SK-N-SH (cell line): ENCODE results near the gene SMNDC1. TPM values are rescaled to one million over a fixed set of nuclear protein-coding genes. Genes with fewer than 3 reads are reported as not detected.

Experiments
- CTCF ChIA-PET: fragments of 300-600, 350-600 bp; formaldehyde crosslinking; extraction: SDS; loops from one replicate; lab custom pipeline; 2021; lab: Yijun Ruan, JAX
- POLR2A ChIA-PET: fragments of 350-600 bp; sonication (Branson Sonifier 250); formaldehyde crosslinking; extraction: SDS; loops from one replicate; lab custom pipeline; 2020; ENCODE audit warnings: antibody characterized with exemption, inconsistent platforms; lab: Yijun Ruan, JAX
- DNase-seq: peaks from one replicate; pipeline ENCODE4 v3.0.0; 2012
- H2AFZ ChIP-seq: fragments of 200-600 bp; sonication (generic); 2 replicates; pipeline ENCODE4 v1.8.1; 2016; ENCODE audit warnings: antibody characterized with exemption, mild to moderate bottlenecking, low read depth
- H3F3A ChIP-seq: fragments of 200-600 bp; sonication (generic); replicated peaks from 2 replicates; pipeline ENCODE3; 2016; ENCODE audit warnings: antibody characterized with exemption, mild to moderate bottlenecking; ENCODE audit not compliant: insufficient read depth
- H3K27ac ChIP-seq, 2 experiments: fragments of 200-500 bp in 1 of 2; fragments of 200-600 bp in 1 of 2; sonication (Bioruptor generic) in 1 of 2; sonication (generic), shearing (Covaris generic) in 1 of 2; 2 replicates each; pipeline versions ENCODE4 v1.5.1 to v1.6.1; 2014 to 2016; ENCODE audit warnings: low read depth in 2 of 2, inconsistent platforms in 1 of 2, low read length in 1 of 2, mild to moderate bottlenecking in 1 of 2, mixed read lengths in 1 of 2
- H3K27me3 ChIP-seq: fragments of 200-600 bp; sonication (generic), shearing (Covaris generic); 2 replicates; pipeline ENCODE4 v1.6.1; 2016; ENCODE audit warnings: mixed run types; ENCODE audit not compliant: insufficient read depth
- H3K36me3 ChIP-seq, 2 experiments: fragments of 200-500 bp in 1 of 2; fragments of 200-600 bp in 1 of 2; sonication (Bioruptor generic) in 1 of 2; sonication (generic) in 1 of 2; replicated peaks in 1 of 2; 2 replicates each; pipeline versions ENCODE3 to v1.5.1; 2014 to 2016; ENCODE audit warnings: low read length in 1 of 2, mild to moderate bottlenecking in 1 of 2; ENCODE audit not compliant: insufficient read depth in 2 of 2, control insufficient read depth in 1 of 2
- H3K4me1 ChIP-seq, 2 experiments: fragments of 200-500 bp in 1 of 2; fragments of 200-600 bp in 1 of 2; sonication (Bioruptor generic) in 1 of 2; sonication (generic), shearing (Covaris generic) in 1 of 2; 2 replicates each; pipeline versions ENCODE4 v1.5.1 to v1.6.1; 2014 to 2016; ENCODE audit warnings: low read depth in 1 of 2, low read length in 1 of 2, mixed run types in 1 of 2; ENCODE audit not compliant: insufficient read depth in 2 of 2, control insufficient read depth in 1 of 2
- H3K4me2 ChIP-seq: fragments of 200-600 bp; sonication (generic), shearing (Covaris generic); 2 replicates; pipeline ENCODE4 v1.6.1; 2017; ENCODE audit warnings: mixed run types
- H3K4me3 ChIP-seq, 2 experiments: fragments of 200-500 bp in 1 of 2; fragments of 200-600 bp in 1 of 2; sonication (Bioruptor generic) in 1 of 2; sonication (generic), shearing (Covaris generic) in 1 of 2; 2 replicates each; pipeline versions ENCODE4 v1.5.1 to v1.8.1; 2014 to 2016; ENCODE audit warnings: low read depth in 2 of 2, inconsistent platforms in 1 of 2, low read length in 1 of 2, mild to moderate bottlenecking in 1 of 2, mixed read lengths in 1 of 2, moderate library complexity in 1 of 2
- H3K79me2 ChIP-seq: fragments of 200-600 bp; sonication (generic); 2 replicates; pipeline ENCODE4 v1.8.1; 2017; ENCODE audit warnings: mild to moderate bottlenecking; ENCODE audit not compliant: insufficient read depth
- H3K9ac ChIP-seq: fragments of 200-600 bp; sonication (generic); 2 replicates; pipeline ENCODE4 v1.6.1; 2017; ENCODE audit warnings: mixed run types
- H3K9me2 ChIP-seq: fragments of 200-600 bp; sonication (generic); 2 replicates; pipeline ENCODE4 v1.6.1; 2017; ENCODE audit warnings: mixed run types
- H3K9me3 ChIP-seq: fragments of 200-600 bp; sonication (generic); 2 replicates; pipeline ENCODE4 v1.6.1; 2017; ENCODE audit warnings: mixed run types, mild to moderate bottlenecking, moderate library complexity
- H4K20me1 ChIP-seq: fragments of 200-600 bp; sonication (generic); 2 replicates; pipeline ENCODE4 v1.6.1; 2017; ENCODE audit warnings: mild to moderate bottlenecking, mixed run types; ENCODE audit not compliant: insufficient read depth
- CHD2 ChIP-seq: fragments of 150-350 bp; IDR thresholded peaks from 2 replicates; pipeline ENCODE4 v1.6.1; 2018; ENCODE audit warnings: low read length; ENCODE audit not compliant: partially characterized antibody
- ELF1 ChIP-seq: IDR thresholded peaks from 2 replicates; pipeline ENCODE4 v1.4.0; 2012
- EP300 ChIP-seq, 2 experiments: IDR thresholded peaks; 2 replicates each; pipeline versions ENCODE4 v1.4.0 to v1.6.1; 2012; ENCODE audit warnings: borderline replicate concordance in 1 of 2, low read depth in 1 of 2, low read length in 1 of 2
- EZH2phosphoT487 ChIP-seq: fragments of 200-600 bp; sonication (generic); IDR thresholded peaks from 2 replicates; pipeline ENCODE4 v1.6.1; 2017; ENCODE audit warnings: low read depth, mixed run types, mild to moderate bottlenecking, antibody characterized with exemption, moderate library complexity, borderline replicate concordance
- FOXJ3 ChIP-seq: sonication (generic); formaldehyde crosslinking; IDR thresholded peaks from 2 replicates; pipeline ENCODE4 v1.5.1; 2020; ENCODE audit warnings: mild to moderate bottlenecking, missing genetic modification reagents
- GATA2 ChIP-seq: sonication (generic); formaldehyde crosslinking; IDR thresholded peaks from 2 replicates; pipeline ENCODE4 v1.5.0; 2020; ENCODE audit warnings: mild to moderate bottlenecking, missing genetic modification reagents
- JUND ChIP-seq: IDR thresholded peaks from 2 replicates; pipeline ENCODE4 v1.4.0; 2012
- MXI1 ChIP-seq: IDR thresholded peaks from 2 replicates; pipeline ENCODE4 v1.6.1; 2012; ENCODE audit warnings: mild to moderate bottlenecking, low read depth, low read length, improper control_type of control experiment
- NFIC ChIP-seq: IDR thresholded peaks from 2 replicates; pipeline ENCODE4 v1.4.0; 2012; ENCODE audit warnings: borderline replicate concordance
- NRF1 ChIP-seq: IDR thresholded peaks from 2 replicates; pipeline ENCODE4 v1.6.1; 2012; ENCODE audit warnings: low read depth, mild to moderate bottlenecking, low read length
- RAD21 ChIP-seq: IDR thresholded peaks from 2 replicates; pipeline ENCODE4 v1.6.1; 2012; ENCODE audit warnings: mild to moderate bottlenecking, low read length
- RCOR1 ChIP-seq: fragments of 150-350 bp; IDR thresholded peaks from 2 replicates; pipeline ENCODE4 v1.6.1; 2017; ENCODE audit warnings: antibody characterized with exemption, low read length
- RFX5 ChIP-seq: IDR thresholded peaks from 2 replicates; pipeline ENCODE4 v1.6.1; 2012; ENCODE audit warnings: mild to moderate bottlenecking, improper control_type of control experiment, low read length
- RXRA ChIP-seq: IDR thresholded peaks from 2 replicates; pipeline ENCODE4 v1.4.0; 2012; ENCODE audit warnings: low read depth, mild to moderate bottlenecking, borderline replicate concordance
- SIN3A ChIP-seq: IDR thresholded peaks from 2 replicates; pipeline ENCODE4 v1.6.1; 2012; ENCODE audit warnings: low read depth, mild to moderate bottlenecking, low read length, moderate library complexity, borderline replicate concordance
- SMC3 ChIP-seq: IDR thresholded peaks from 2 replicates; pipeline ENCODE4 v1.6.1; 2012; ENCODE audit warnings: low read depth, low read length, improper control_type of control experiment
- TEAD4 ChIP-seq: IDR thresholded peaks from 2 replicates; pipeline ENCODE4 v1.4.0; 2012; ENCODE audit warnings: mild to moderate bottlenecking, borderline replicate concordance; ENCODE audit not compliant: insufficient read depth
- YY1 ChIP-seq: IDR thresholded peaks from 2 replicates; pipeline ENCODE4 v1.4.0; 2012; ENCODE audit warnings: low read depth, mild to moderate bottlenecking
- WGBS: methylation state at CpG from one replicate; pipeline ENCODE4 v1.1.6; 2017; ENCODE audit warnings: low lambda C conversion rate; 5-methylcytosine and 5-hydroxymethylcytosine counted together
- polyA plus RNA-seq, 3 experiments: library from polyadenylated mRNA; depleted of rRNA; stranded (reverse); fragments of >200 nt; gene quantifications; 2 replicates each; pipeline ENCODE4 v1.2.3, GENCODE V29; 2012
- TF ChIP-seq, protein P1 (sequence below): fragments of 150-350 bp; IDR thresholded peaks from 2 replicates; pipeline ENCODE4 v1.6.1; 2016; ENCODE audit warnings: mild to moderate bottlenecking, low read depth, low read length
- TF ChIP-seq, protein P2 (sequence below): fragments of 150-350 bp; IDR thresholded peaks from 2 replicates; pipeline ENCODE4 v1.6.1; 2017; ENCODE audit warnings: antibody characterized with exemption, low read length, low read depth, borderline replicate concordance
- TF ChIP-seq, protein P3 (sequence below): fragments of 200-600 bp; sonication (generic); IDR thresholded peaks from 2 replicates; pipeline ENCODE4 v1.6.1; 2017; ENCODE audit warnings: antibody characterized with exemption, mild to moderate bottlenecking, moderate library complexity
- TF ChIP-seq, protein P4 (sequence below): IDR thresholded peaks from 2 replicates; pipeline ENCODE4 v1.4.0; 2012; ENCODE audit warnings: low read depth, borderline replicate concordance

The SMNDC1 gene
- polyA plus RNA-seq, 1 of the 3 experiments (the other 2 are of a cell fraction) = 13.3 TPM

DNA sequence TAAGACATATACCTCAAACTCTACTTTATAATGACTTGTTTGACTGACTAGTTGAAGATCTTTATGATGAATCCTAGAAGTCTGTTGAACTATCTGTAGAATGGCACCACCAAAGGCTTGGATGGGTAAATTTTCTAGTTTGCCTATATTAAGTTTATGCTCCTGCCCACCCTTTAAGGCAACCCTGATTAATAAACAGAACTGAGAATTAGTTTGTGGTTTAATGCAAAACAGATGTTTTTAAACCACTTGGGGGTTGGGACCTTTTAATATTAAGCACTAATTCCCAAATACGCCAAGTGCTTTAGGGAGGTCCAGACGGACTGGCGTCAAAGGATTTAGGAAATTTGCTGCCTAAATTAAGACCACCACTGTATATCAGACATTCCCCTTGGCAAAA is 20.5 kb downstream of the SMNDC1 start:
- TF ChIP-seq ELF1 (no peak), JUND (no peak), EP300 (IDR thresholded peaks at IDR 0.05; ENCODE audit: borderline replicate concordance in 1 of 2, low read depth in 1 of 2, low read length in 1 of 2) (no peak)
- Histone ChIP-seq H4K20me1 (no peaks in the 10 kb centered on the region), H2AFZ (no peak overlapping the region), H3K27me3 (no peaks in the 10 kb centered on the region), H3K79me2 (no peaks in the 10 kb centered on the region; the same call in 1 of the 2 replicates), H3K4me1 (peaks cover 0 to under 1% of the 10 kb centered on the region in 2 experiments; a peak in 1 of 4 replicates), H3K4me2 (no peak overlapping the region), H3K9ac (no peak overlapping the region), H3K27ac (no peak overlapping the region), H3K9me3 (no peaks in the 10 kb centered on the region), H3F3A (peaks cover 11% of the 10 kb centered on the region), H3K9me2 (no peaks in the 10 kb centered on the region), H3K4me3 (no peak overlapping the region), H3K36me3 (peaks cover 50 to 51% of the 10 kb centered on the region in 2 experiments)
- DNase-seq = no peak
- 94% methylated on average over 3 of the region's 3 CpGs for WGBS
- ChIA-PET POLR2A (interaction anchor here (0.6 to 0.9 kb wide), 2 partner anchors 9 kb away, joined by 3 read pairs; no protein-coding TSS in a partner anchor), CTCF (interaction anchor here (0.8 to 3.1 kb wide), 5 partner anchors 9 to 146 kb away, joined by 3 to 13 read pairs (median 7); partner anchors contain the start of gene MXI1)

DNA sequence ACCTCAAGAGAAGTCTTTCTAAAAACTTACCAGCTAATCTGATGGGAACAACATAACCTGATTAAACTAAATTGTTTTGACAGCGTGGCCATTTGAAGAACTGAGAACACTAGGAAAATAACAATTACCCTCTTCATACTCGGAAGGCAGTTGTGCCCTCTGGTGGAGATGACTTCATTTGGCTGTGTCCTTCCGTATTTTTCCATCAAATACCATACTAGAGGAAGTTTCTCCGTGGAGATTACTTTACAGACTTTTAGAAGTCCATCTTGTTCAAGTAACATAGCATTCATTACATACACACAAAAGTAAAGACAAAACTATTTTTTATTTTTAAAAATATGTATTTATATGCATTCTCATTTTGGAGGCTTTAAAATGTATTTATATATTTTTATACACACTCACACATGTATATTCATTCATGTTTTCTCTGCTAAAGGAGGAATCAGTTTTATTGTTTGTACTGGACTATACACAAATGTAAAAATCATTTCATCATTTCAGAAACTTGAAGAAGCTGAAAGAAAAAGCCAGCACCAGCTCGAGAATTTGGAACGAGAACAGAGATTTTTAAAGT is 25.2 kb downstream of the SMNDC1 start:
- WGBS = 43% methylated on average over 6 of the region's 6 CpGs
- no peaks in the 10 kb centered on the region for H3K9me3 ChIP-seq
- no peaks in the 10 kb centered on the region; the same call in 1 of the 2 replicates for H3K79me2 ChIP-seq
- CTCF ChIA-PET = interaction anchor here (0.6 to 3.6 kb wide), 32 partner anchors 8 to 398 kb away, joined by 3 to 44 read pairs (median 4); no protein-coding TSS in a partner anchor
- no peak overlapping the region for H3K4me2 ChIP-seq
- no peaks in the 10 kb centered on the region for H4K20me1 ChIP-seq
- H3K27ac ChIP-seq = no peak overlapping the region
- no peaks in the 10 kb centered on the region for H3K27me3 ChIP-seq
- H3K36me3 ChIP-seq = peaks cover 5 to 19% of the 10 kb centered on the region in 2 experiments
- H3F3A ChIP-seq = peaks cover 11% of the 10 kb centered on the region
- no peak overlapping the region for H3K4me3 ChIP-seq
- peaks cover 3 to 5% of the 10 kb centered on the region in 2 experiments; a peak in 1 of 4 replicates for H3K4me1 ChIP-seq
- H2AFZ ChIP-seq = peak overlapping the region; percentile 62; the same call in 1 of the 2 replicates
- peak; percentile 54 for DNase-seq
- no peak overlapping the region for H3K9ac ChIP-seq
- POLR2A ChIA-PET = interaction anchor here (0.6 to 0.9 kb wide), 2 partner anchors 69 to 138 kb away, joined by 3 to 4 read pairs; no protein-coding TSS in a partner anchor
- no peaks in the 10 kb centered on the region for H3K9me2 ChIP-seq
- TF ChIP-seq, protein P1, sequence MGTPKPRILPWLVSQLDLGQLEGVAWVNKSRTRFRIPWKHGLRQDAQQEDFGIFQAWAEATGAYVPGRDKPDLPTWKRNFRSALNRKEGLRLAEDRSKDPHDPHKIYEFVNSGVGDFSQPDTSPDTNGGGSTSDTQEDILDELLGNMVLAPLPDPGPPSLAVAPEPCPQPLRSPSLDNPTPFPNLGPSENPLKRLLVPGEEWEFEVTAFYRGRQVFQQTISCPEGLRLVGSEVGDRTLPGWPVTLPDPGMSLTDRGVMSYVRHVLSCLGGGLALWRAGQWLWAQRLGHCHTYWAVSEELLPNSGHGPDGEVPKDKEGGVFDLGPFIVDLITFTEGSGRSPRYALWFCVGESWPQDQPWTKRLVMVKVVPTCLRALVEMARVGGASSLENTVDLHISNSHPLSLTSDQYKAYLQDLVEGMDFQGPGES = no peak
- TF ChIP-seq RFX5 (no peak), EP300 (IDR thresholded peaks at IDR 0.05; ENCODE audit: borderline replicate concordance in 1 of 2, low read depth in 1 of 2, low read length in 1 of 2) (no peak), JUND (no peak), MXI1 (no peak; the same call in 1 of the 2 replicates), GATA2 (CRISPR knock-in tag) (no peak), SIN3A (no peak), NFIC (no peak), RAD21 (peak; percentile 88), RXRA (no peak), NRF1 (no peak), SMC3 (peak; percentile 93), CHD2 (no peak), TEAD4 (no peak), RCOR1 (no peak), YY1 (no peak), EZH2phosphoT487 (no peak), ELF1 (0 out of 2 replicates have a peak, but pooled peaks have one; percentile 13), FOXJ3 (CRISPR knock-in tag) (no peak)
- TF ChIP-seq, protein P2, sequence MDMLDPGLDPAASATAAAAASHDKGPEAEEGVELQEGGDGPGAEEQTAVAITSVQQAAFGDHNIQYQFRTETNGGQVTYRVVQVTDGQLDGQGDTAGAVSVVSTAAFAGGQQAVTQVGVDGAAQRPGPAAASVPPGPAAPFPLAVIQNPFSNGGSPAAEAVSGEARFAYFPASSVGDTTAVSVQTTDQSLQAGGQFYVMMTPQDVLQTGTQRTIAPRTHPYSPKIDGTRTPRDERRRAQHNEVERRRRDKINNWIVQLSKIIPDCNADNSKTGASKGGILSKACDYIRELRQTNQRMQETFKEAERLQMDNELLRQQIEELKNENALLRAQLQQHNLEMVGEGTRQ = no peak
- TF ChIP-seq, protein P3, sequence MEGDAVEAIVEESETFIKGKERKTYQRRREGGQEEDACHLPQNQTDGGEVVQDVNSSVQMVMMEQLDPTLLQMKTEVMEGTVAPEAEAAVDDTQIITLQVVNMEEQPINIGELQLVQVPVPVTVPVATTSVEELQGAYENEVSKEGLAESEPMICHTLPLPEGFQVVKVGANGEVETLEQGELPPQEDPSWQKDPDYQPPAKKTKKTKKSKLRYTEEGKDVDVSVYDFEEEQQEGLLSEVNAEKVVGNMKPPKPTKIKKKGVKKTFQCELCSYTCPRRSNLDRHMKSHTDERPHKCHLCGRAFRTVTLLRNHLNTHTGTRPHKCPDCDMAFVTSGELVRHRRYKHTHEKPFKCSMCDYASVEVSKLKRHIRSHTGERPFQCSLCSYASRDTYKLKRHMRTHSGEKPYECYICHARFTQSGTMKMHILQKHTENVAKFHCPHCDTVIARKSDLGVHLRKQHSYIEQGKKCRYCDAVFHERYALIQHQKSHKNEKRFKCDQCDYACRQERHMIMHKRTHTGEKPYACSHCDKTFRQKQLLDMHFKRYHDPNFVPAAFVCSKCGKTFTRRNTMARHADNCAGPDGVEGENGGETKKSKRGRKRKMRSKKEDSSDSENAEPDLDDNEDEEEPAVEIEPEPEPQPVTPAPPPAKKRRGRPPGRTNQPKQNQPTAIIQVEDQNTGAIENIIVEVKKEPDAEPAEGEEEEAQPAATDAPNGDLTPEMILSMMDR = peak; percentile 86
- TF ChIP-seq, protein P4, sequence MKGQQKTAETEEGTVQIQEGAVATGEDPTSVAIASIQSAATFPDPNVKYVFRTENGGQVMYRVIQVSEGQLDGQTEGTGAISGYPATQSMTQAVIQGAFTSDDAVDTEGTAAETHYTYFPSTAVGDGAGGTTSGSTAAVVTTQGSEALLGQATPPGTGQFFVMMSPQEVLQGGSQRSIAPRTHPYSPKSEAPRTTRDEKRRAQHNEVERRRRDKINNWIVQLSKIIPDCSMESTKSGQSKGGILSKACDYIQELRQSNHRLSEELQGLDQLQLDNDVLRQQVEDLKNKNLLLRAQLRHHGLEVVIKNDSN = no peak
